GM12878 (cell line): ENCODE data around the gene SOX12.

Experiments
- CTCF ChIP-seq, 3 experiments: IDR thresholded peaks in 2 of 3; conservative IDR thresholded peaks in 1 of 3; 2 replicates each; pipeline ENCODE4 v1.5.1; 2011; ENCODE audit warnings: low read depth in 3 of 3, low read length in 3 of 3, mild to moderate bottlenecking in 3 of 3, control low read depth in 2 of 3, moderate library complexity in 2 of 3, inconsistent platforms in 1 of 3, mixed read lengths in 1 of 3; ENCODE audit not compliant: control insufficient read depth in 2 of 3, insufficient read depth in 1 of 3; ENCODE audit errors: extremely low read depth in 1 of 3
- FOXK2 ChIP-seq: fragments of 450-650 bp; IDR thresholded peaks from 2 replicates; pipeline ENCODE4 v1.6.1; 2017; ENCODE audit warnings: mild to moderate bottlenecking, moderate library complexity
- JUND ChIP-seq: IDR thresholded peaks from 2 replicates; pipeline ENCODE4 v1.6.1; 2012; ENCODE audit warnings: low read depth, mild to moderate bottlenecking, low read length, improper control_type of control experiment, moderate library complexity
- POLR2A ChIP-seq: IDR thresholded peaks from 2 replicates; pipeline ENCODE4 v1.6.1; 2011; ENCODE audit warnings: low read depth, mild to moderate bottlenecking, low read length
- STAT1 ChIP-seq: fragments of 450-650 bp; conservative IDR thresholded peaks from 2 replicates; pipeline ENCODE4 v1.6.1; 2014; ENCODE audit warnings: antibody characterized with exemption, mild to moderate bottlenecking
- SUPT20H ChIP-seq: IDR thresholded peaks from 2 replicates; pipeline ENCODE4 v1.6.1; 2011; ENCODE audit warnings: low read depth, mild to moderate bottlenecking, low read length, moderate library complexity, borderline replicate concordance; ENCODE audit not compliant: control insufficient read depth
- TCF12 ChIP-seq: IDR thresholded peaks from 2 replicates; pipeline ENCODE4 v1.6.1; 2011; ENCODE audit warnings: low read depth, mild to moderate bottlenecking, low read length

DNA sequence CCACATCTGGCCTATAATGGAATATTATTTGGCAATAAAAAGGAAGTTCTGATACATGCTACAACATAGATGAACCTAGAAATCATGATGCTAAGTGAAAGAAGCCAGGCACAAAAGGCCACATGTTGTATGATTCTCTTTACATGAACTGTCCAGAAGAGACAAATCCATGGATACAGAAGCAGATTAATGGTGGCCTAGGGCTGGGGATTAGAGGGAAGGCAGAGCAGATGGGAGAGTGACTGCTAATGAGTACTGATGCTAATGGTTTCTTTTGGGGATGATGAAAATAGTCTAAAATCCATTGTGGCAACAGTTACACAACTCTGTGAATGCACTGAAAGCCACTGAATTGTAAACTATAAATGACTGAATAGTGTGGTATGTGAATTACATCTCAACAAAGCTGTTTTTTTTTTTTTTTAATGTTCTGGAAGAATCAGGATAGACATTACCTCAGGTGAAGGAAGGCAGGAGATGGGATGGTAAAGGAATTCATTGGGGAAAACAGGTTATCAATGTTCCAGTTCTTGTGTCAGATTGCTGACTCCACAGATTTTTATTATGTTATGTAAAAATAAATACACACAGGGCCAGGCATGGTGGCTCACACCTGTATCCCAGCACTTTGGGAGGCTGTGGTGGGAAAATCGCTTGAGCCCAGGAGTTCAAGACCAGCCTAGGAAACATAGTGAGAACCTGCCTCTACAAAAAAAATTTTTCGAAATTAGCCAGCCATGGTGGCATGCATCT, 8.9 kb upstream of the SOX12 start:
- TF ChIP-seq CTCF (IDR thresholded peaks at IDR 0.05 in 2 of 3, conservative IDR thresholded peaks at IDR 0.05 in 1 of 3; ENCODE audit: control insufficient read depth in 2 of 3, extremely low read depth in 1 of 3, insufficient read depth in 1 of 3, low read depth in 3 of 3, low read length in 3 of 3) (no peak), POLR2A (no peak), STAT1 (no peak), TCF12 (no peak), JUND (no peak), FOXK2 (no peak), SUPT20H (no peak)
